ENCODE data around the gene AHR.
"Not testable (repeated sequence)": the region's sequence is repeated elsewhere in the genome, so short reads cannot be mapped to it uniquely, and the experiment has no call there.

Gene AHR

GRCh38 chr7:17342756-17343155, 44.3 kb downstream of the AHR start:
- DNase-seq = no peak

GRCh38 chr7:17347401-17347800, 48.9 kb downstream of the AHR start:
- DNase-seq = no peak

DNA sequence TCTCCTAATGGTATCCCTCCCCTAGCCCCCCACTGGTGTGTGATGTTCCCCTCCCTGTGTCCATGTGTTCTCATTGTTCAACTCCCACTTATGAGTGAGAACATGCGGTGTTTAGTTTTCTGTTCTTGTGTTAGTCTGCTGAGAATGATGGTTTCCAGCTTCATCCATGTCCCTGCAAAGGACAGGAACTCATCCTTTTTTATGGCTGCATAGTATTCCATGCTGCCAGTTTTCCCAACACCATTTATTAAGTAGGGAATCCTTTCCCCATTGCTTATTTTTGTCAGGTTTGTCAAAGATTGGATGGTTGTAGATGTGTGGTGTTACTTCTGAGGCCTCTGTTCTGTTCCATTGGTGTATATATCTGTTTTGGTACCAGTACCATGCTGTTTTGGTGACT, 50.5 kb downstream of the AHR start:
- not testable (repeated sequence) for DNase-seq

DNA sequence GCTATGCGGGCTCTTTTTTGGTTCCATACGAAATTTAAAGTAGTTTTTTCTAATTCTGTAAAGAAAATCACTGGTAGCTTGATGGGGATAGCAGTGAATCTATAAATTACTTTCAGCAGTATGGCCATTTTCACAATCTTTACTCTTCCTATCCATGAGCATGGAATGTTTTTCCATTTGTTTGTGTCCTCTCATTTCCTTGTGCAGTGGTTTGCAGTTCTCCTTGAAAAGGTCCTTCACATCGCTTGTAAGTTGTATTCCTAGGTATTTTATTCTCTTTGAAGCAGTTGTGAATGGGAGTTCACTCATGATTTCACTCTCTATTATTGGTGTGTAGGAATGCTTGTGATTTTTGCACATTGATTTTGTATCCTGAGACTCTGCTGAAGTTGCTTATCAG, 51.9 kb downstream of the AHR start:
- not testable (repeated sequence) for DNase-seq

- not testable (repeated sequence) for DNase-seq
Measured at GRCh38 chr7:17353650-17354419, 55.4 kb downstream of the AHR start.

DNA sequence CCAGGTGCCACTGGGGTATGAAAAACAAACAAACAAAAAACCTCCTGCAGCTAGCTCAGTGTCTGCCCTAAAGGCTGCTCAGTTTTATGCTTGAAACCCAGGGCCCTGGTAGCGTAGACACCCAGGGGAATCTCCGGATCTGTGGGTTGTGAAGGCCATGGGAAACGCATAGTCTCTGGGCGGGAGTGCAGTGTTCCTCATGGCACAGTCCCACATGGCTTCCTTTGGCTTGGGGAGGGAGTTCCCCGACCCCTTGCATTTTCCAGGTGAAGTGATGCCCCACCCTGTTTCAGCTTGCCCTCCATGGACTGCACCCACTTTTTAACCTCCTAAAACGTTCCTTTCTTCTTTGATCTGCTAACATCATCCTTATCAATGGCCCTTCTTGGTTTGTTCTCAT, 56.0 kb downstream of the AHR start:
- no peak for DNase-seq

DNA sequence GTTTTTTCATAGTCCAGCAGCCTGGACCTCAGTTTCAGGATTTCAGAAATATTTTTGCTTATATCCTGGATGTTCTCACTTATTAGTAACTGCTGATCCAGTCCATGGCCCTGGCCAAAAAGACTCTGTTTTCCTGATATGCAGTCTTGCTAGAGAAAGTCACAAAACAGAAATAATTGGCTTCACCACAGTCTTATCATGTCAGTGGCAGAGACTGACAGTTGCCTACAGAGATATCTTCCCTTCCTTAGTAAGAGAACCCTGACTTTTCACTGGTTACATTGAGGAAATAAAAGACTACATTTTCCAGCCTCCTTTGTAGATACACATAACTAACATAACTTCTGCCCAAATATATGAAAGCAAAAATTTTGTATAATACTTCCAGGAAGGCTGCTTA, 56.6 kb downstream of the AHR start:
- DNase-seq = no peak

DNA sequence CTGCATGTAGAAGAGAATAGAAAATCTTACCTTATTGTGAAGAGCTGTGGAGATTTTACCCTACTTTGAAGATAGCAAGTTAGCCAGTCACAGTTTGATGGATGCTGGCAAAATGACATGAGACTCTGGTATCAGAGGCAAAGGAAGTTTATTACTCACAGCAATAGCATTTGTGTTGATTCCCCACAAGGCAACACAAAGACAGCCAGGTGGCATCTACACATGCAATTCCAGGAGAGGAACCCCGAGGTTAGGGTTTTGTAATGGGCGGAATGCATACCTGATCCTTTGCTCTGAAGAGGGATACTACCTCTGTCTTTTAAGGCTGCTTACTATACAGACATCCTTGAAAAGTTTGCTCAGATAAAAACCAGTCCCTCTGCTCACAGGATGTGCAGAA, 59.5 kb downstream of the AHR start:
- DNase-seq = no peak

DNA sequence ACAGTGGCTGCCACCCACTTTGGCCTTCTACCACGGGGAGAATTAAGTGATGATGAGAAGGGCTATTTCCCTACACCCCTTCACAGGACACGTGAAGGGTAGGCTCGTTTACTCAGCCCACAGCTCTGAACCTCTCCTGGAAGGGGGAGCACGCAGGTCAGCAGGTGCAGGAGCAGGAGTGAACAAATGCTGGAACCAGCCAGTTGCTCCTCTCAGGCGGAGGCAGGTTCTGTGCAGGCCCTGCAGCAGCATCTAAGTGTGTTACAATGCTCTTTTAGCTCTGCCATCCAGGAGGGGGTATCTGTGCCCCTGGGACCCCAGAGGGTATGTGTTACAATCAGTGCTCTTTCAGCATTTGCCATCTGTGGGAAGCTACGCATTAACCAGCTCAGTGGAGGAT, 61.2 kb downstream of the AHR start:
- no peak for DNase-seq

- DNase-seq = no peak
Measured at GRCh38 chr7:17362439-17363105, 64.1 kb downstream of the AHR start.

DNA sequence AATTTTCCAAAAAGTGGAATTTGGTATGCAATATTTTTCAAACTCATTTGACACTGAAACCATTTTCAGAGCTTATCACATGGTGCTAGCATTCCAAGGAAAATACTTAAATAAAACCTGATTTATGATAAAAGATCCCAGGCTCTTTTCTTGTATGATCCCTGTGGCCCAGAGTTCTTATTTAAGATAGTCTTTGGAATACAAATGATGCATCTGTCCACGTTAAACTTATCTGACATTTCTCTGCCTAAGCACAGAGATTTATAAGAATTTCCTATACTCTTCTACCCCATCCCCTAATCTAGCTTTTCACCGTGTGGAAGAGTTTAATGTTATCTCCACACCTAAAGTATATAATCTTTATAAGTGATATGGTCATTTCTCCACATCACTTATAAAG, 66.2 kb downstream of the AHR start:
- no peak for DNase-seq

DNA sequence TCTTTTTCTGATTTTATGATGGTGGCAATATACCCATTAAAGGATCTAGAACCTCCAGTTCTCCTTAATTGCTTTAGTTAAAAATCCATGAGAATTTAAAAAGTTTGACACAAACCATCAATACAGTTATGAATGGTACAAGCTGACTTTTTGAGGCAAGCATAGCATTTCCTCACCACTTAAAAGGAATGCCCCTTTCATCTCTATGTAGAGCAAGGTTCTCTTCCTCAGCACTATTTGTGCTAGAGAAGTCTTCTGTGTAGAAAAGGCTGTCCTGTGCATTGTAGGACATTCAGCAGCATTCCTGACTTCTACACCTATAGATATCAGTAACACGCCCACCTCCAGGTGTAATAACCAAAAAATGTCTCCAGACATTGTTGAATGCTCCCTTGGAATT, 67.3 kb downstream of the AHR start:
- no peak for DNase-seq

DNA sequence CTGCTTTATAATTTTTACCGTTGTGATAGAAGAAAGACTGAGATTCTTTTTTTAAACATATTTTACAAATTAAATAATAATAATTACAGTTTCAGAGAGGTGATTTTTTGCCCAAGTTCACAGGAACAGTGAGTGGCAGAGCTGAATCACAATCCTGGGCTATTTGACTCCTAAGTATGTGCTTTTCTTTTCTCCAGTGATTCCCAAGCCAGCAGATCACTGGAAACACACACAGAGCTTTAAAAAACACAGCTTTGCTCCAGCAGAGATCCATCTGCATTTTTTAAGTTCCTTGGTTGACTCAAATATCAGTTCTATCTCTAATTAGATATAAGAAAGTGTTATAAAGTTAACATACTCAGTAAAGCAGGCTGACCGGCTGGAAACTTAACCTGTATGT, 69.0 kb downstream of the AHR start:
- no peak for DNase-seq

DNA sequence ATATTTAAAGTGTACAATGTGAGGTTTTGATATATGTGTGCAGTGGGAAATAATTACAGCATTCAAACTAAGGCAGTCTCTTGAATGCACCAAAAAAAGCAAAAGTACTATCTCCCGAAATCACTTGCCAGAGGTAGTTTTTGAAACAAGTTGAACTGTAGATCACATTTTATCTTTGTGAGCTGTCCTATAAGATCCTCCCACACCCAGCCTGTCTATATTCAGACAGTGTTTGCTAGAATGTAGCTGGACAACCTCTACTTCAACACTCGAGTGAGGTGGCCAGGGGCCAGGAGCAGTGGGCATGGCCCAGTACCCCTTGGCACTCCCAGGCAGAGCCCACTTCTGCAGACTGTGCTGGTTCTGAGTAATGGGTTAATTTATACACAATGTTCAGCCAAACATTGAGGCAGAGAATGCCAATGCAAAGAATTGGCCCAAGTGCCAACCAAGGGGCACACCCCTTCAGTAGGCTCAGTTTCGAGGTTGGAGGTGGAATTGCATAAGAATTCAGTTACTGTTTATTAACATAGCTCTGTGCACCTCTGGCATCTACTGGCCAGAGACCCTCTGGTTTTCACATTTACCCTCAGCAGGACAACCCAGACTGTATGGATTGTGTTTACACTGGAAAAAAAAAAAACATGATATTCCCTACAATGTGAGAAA, 70.5 kb downstream of the AHR start:
- no peak for DNase-seq

- no peak for DNase-seq
Measured at GRCh38 chr7:17369691-17370426, 71.4 kb downstream of the AHR start.

GRCh38 chr7:17370901-17371585, 72.6 kb downstream of the AHR start:
- no peak for DNase-seq

- DNase-seq = no peak
Measured at GRCh38 chr7:17371671-17372524, 73.4 kb downstream of the AHR start.

DNA sequence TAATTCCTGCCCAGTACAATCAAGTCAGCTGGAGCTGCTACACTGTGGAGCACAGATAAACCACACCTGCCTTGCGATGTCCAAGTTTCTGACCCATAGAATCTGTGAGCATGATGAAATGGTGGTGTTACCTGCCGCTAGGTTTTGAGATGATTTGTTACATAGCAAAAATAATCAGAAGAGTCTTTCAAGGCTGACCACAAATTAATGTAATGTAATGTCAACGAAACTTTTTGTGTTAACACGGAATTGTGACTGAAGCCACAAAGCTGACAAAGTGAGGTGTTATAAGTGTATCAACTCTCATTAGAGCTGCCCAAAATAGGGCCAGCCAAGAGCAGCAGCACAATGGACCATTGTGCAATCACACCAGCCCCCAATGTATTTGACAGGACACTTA, 75.7 kb downstream of the AHR start:
- DNase-seq = no peak

GRCh38 chr7:17374654-17375053, 76.2 kb downstream of the AHR start:
- DNase-seq = no peak

DNA sequence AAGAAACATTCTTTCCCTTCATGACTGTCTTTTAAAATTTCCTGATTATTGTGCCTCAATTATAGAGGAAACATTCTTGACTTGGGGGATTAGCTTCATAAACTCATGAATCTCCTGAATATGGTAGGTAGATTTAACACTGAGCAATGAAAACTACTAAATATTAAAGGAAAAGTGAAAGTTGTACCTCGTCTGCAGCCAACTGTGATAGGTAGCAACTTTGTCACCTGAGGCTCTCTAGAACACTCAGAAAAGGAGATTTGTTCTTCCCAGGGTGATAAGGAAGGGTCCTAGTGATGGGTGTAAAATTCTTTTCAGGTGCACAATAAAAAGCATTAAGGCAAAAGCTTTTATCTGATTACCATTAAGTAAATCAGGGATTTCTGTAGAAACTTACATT, 78.1 kb downstream of the AHR start:
- no peak for DNase-seq

GRCh38 chr7:17380736-17381662, 82.5 kb downstream of the AHR start:
- DNase-seq = no peak

All from retina (tissue), 1 donor.